Measurements from ENCODE around the gene SFMBT2.
"Not testable (repeated sequence)": the region's sequence is repeated elsewhere in the genome, so short reads cannot be mapped to it uniquely, and the experiment has no call there.

Gene SFMBT2

GRCh38 chr10:7335977-7336376 is 74.9 kb downstream of the SFMBT2 start:
- DNase-seq (ENCODE audit: low read depth, low spot score), result no peak

DNA sequence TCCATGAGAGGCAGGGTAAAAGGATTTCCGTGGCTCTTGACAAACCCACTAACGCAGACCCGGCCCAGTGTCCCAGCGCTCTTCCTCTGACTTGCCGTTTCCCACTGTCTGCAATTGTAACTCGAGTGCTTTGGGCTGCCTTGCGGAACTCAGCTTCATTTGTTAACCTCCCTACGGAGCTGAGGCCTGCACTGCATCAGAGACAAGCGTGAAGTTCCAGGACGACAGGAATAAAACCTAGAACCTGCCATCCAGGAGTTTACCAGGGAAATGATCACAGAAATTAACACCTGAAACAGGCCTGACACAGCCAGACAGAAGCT is 76.2 kb downstream of the SFMBT2 start:
- no peak overlapping the region for H3K27ac ChIP-seq

More at GRCh38 chr10:7335977-7336376, 74.9 kb downstream of the SFMBT2 start:
- no peak overlapping the region for H3K27ac ChIP-seq

GRCh38 chr10:7333961-7334641 is 76.7 kb downstream of the SFMBT2 start:
- H3K27ac ChIP-seq, result no peak overlapping the region
- no peak for DNase-seq (ENCODE audit: low read depth, low spot score)

More for the DNA sequence above, 76.2 kb downstream of the SFMBT2 start:
- DNase-seq (ENCODE audit: low read depth, low spot score), result no peak

DNA sequence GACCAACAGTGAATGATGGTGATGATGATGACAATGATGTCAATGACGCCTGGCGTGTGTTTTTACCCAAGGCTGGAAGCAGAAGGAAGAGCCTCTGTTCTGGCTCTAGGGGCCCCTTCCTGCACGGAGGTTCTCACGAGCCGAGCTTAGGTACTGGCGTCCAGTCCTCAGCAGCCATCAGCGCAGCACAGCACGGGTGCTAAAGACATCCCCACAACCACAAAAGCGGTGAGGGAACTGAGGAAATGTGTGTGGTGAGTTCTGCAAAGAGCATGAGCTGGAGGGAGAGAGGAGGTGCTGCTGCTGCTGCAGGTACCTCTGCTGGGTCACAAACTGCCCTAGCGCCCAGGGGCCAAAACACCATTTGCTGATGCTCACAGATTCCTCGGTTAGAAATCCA is 81.6 kb downstream of the SFMBT2 start:
- no peak for DNase-seq (ENCODE audit: low read depth, low spot score)
- no peak overlapping the region for H3K27ac ChIP-seq

GRCh38 chr10:7327885-7328284 is 82.9 kb downstream of the SFMBT2 start:
- H3K27ac ChIP-seq, result no peak overlapping the region
- DNase-seq (ENCODE audit: low read depth, low spot score), result no peak

DNA sequence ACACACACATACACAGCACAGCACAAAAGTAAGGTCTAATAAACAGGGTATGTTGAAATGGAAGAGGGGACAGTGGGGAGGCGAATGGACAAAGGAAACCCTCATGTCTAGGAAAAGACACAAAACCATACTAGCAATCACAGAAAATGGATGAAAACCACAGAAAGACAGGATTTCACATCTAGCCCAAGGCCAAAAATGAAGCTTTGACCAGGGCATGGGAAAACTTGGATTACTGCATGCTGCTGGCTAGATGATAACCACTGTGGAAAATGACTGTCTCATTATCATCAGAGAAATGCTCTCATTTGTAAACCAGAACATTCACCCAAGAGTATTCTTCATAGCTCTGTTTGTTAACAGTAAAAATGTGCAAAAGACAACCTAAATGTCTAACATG is 88.2 kb downstream of the SFMBT2 start:
- H3K27ac ChIP-seq, result no peak overlapping the region
- DNase-seq (ENCODE audit: low read depth, low spot score), result no peak

DNA sequence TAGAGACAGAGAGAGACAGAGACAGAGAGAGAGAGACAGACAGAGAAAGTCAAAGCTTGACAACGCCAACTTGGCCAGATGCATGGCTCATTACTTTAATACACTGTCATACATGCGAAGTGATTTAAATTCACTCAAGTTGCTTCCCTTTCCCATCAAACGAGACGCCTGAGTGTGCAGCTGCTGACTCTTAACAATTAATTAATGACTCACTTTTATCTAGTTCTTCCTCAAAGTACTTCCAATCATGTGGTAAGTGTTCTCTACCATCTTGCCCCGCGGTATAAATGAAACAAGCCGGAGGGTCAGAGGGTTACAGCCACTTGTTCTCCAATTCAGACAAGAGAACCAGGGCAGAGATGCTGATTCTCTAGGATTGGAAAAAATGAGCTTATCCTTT is 90.8 kb downstream of the SFMBT2 start:
- DNase-seq (ENCODE audit: low read depth, low spot score), result no peak

DNA sequence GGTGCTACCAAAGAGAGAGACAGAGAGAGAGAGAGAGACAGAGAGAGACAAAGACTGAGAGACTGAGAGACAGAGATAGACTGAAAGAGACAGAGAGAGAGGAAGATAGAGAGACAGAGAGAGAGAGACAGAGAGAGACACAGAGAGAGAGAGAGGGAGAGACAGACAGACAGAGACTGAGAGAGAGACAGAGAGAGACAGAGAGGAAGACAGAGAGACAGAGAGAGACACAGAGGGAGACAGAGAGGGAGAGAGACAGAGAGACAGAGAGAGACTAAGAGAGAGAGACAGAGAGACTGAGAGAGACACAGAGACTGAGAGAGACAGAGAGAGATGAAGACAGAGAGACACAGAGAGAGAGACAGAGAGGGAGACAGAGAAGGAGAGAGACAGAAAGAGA is 91.2 kb downstream of the SFMBT2 start:
- H3K27ac ChIP-seq, result no peak overlapping the region
- DNase-seq (ENCODE audit: low read depth, low spot score), result no peak

More for the DNA sequence above, 90.8 kb downstream of the SFMBT2 start:
- no peak overlapping the region for H3K27ac ChIP-seq

- no peak for DNase-seq (ENCODE audit: low read depth, low spot score)
- H3K27ac ChIP-seq, result no peak overlapping the region
Measured at GRCh38 chr10:7318836-7319235, 92.0 kb downstream of the SFMBT2 start.

GRCh38 chr10:7317786-7318446 is 92.9 kb downstream of the SFMBT2 start:
- no peak overlapping the region for H3K27ac ChIP-seq
- DNase-seq (ENCODE audit: low read depth, low spot score), result no peak

DNA sequence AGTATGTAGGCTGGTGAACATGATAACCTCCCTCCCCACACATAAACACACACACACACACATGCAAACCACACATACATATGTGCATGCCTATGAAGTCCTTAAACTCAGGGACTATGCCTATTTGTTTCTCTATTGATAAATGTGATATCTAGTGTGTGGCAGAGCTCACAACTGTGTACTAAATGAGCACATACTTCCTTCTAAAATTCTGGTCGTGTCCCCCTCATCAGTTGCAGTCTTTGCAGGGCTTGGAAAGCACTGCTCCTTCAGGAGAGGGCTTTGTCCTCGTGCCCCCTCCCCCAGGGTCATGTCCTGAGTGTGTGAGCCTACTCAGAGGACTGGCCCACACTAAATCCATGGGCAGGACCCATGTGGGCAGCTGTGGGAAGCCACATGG is 94.0 kb downstream of the SFMBT2 start:
- no peak for DNase-seq (ENCODE audit: low read depth, low spot score)
- no peak overlapping the region for H3K27ac ChIP-seq

GRCh38 chr10:7315906-7316305 is 94.9 kb downstream of the SFMBT2 start:
- H3K27ac ChIP-seq, result no peak overlapping the region
- DNase-seq (ENCODE audit: low read depth, low spot score), result no peak

- no peak overlapping the region for H3K27ac ChIP-seq
- no peak for DNase-seq (ENCODE audit: low read depth, low spot score)
Measured at GRCh38 chr10:7314170-7314569, 96.7 kb downstream of the SFMBT2 start.

GRCh38 chr10:7312488-7312857 is 98.4 kb downstream of the SFMBT2 start:
- DNase-seq (ENCODE audit: low read depth, low spot score), result no peak

GRCh38 chr10:7311850-7312487 is 98.9 kb downstream of the SFMBT2 start:
- not testable (repeated sequence) for H3K27ac ChIP-seq; DNase-seq (ENCODE audit: low read depth, low spot score)

More at GRCh38 chr10:7312488-7312857, 98.4 kb downstream of the SFMBT2 start:
- H3K27ac ChIP-seq, result no peak overlapping the region

GRCh38 chr10:7311218-7311849 is 99.5 kb downstream of the SFMBT2 start:
- DNase-seq (ENCODE audit: low read depth, low spot score), result peak; percentile 83
- no peak overlapping the region for H3K27ac ChIP-seq

GRCh38 chr10:7310076-7310475 is 100.8 kb downstream of the SFMBT2 start:
- no peak for DNase-seq (ENCODE audit: low read depth, low spot score)
- no peak overlapping the region for H3K27ac ChIP-seq

DNA sequence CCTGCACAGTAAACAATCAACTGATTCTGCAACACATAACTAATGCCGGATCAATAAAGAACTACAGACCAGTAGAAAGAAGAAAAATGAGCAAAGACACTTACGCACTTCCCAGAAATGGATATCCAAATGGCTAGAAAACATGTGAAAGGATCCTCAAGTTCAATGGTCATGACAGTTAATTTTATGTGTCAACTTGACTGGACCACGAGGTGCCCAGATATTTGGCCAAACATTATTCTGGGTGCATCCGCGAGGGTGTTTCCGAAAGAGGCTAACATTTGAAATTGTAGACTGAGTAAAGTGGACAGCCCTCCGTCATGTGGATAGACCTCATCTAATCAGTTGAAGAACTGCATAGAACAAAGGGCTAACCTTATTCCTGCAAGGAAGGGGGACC is 102.0 kb downstream of the SFMBT2 start:
- H3K27ac ChIP-seq, result no peak overlapping the region
- DNase-seq (ENCODE audit: low read depth, low spot score), result no peak

DNA sequence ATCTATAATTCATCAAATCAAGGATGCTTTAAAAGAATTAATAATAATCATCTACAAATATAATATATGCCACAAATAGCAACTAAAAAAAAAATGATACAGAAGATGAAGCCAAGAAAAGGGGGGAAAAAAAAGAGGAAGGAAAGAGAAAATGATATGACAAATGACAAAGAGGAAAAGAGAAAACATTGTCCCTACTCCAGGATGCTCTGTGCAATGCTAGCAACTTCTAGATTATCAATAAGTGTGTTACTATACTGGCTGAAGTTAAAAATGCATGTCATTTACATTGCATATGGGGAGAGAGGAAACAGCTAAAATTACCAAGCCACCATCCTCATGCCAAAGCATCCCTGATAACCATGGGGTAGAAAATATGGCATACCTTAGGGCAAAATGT is 104.2 kb downstream of the SFMBT2 start:
- H3K27ac ChIP-seq, result no peak overlapping the region
- no peak for DNase-seq (ENCODE audit: low read depth, low spot score)

DNA sequence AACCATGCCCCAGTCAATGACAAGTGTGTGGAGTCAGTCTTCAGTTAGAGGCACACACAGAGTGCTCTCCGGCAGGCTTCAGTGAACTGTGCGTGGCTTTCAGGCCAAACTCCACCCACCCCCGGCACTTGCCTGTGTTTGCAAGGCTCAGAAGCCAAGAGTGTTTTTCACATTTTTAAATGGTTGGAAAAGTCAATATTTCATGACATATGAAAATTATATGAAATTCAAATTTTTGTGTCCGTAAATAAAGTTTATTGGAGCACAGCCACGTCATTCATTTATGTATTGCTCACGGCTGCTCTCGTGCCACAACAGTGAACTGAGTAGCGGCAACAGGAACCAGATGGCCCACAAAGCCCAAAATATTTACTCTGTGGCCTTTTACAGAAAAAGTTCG is 104.7 kb downstream of the SFMBT2 start:
- no peak overlapping the region for H3K27ac ChIP-seq
- DNase-seq (ENCODE audit: low read depth, low spot score), result no peak

DNA sequence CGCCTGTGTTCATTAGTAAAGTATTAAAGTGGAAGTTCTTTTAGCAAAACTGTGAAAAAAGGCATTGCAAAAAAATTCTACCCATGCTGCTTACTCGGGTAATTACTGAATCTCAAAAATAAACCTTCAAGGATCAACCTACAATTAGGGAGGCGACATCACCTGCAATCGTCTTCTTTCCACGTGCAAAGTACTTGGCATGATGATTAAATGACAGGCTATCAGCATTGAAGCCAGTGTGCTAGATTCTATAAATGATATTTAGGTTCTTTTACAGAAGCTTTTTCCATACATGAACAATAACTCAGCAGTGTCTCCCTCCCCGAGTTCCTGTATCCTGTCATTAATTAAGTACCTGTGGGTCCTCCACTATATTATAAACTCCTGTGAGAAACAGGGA is 105.8 kb downstream of the SFMBT2 start:
- DNase-seq (ENCODE audit: low read depth, low spot score), result no peak
- no peak overlapping the region for H3K27ac ChIP-seq

All from epithelial cell of prostate (primary cell).